Activated CD8-positive, alpha-beta memory T cell treated with anti-CD3 and anti-CD28 coated beads, Interleukin-2, amount 50 U/mL, for 4 hours (primary cell): ENCODE results near the gene POP5.

Source experiments
- DNase-seq: peaks from one replicate; pipeline ENCODE4 v3.0.0-alpha.2; 2020

Gene POP5

GRCh38 chr12:120588948-120589930 is 8.0 kb upstream of the POP5 start:
- no peak for DNase-seq

GRCh38 chr12:120588371-120588770 is 7.2 kb upstream of the POP5 start:
- DNase-seq: no peak

- DNase-seq: no peak
Observed at GRCh38 chr12:120586860-120587259, 5.7 kb upstream of the POP5 start.

GRCh38 chr12:120586206-120586605 is 5.0 kb upstream of the POP5 start:
- no peak for DNase-seq

DNA sequence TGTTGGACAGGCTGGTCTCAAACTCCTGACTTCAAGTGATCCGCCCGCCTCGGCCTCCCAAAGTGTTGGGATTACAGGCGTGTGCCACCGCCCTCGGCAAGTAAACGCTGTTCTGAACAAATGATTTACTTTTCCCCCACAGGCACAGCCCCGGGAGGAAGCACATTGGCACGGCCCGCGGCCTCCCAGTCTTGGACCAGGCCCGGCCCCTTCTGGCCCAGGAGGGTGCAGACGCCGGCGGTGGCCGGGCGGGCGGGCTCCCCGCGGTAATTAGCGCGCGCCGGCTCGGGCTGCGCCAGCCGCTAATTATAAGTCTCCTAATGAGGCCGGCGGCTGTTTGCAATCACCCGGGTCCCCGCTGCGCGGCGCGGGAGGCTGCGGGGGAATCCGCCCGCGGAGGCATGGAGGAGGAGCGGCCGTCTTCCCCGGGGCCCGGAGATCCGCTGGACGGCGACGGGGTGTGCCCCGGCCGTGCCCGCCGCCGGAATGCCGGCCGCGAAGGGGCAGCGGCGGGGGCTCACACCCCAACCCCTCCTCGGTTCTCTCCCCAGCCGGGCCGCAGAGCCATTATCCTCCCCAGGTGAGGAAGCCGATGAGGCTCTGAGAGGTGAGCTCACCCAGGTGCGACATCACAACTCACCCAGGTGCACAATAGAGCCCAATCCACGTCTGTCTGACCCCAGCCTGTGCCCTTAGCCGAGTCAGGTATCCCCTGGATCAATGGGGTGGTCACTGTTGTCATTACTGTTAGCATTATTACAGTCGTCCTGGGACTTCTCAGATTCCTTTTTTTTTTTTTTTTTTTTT is 3.3 kb upstream of the POP5 start:
- peak; percentile 59 for DNase-seq

GRCh38 chr12:120583478-120584030 is 2.4 kb upstream of the POP5 start:
- peak; percentile 81 for DNase-seq

- DNase-seq: no peak
Observed at GRCh38 chr12:120581998-120582397, 796 bp upstream of the POP5 start.

GRCh38 chr12:120579179-120579578 is 2.0 kb downstream of the POP5 start:
- DNase-seq: no peak

DNA sequence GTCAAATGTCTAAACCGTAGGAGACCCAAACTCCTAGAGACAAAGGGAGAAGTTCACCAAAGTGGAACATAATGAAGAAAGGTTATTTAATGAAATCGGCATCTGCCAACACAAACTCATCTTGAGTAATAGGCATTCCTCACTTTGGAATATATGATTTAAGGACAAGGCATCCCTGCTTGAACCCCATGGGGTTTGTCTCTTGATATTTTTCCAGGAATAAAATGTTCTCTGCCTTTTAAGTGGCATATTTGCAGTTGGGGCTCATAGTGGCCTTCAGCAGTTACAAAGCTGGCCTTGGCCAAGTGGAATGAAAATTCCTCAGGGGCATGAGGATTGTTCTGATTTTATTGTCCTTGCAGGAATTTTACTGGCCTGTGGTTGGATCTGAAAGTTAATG is 7.1 kb downstream of the POP5 start:
- no peak for DNase-seq

DNA sequence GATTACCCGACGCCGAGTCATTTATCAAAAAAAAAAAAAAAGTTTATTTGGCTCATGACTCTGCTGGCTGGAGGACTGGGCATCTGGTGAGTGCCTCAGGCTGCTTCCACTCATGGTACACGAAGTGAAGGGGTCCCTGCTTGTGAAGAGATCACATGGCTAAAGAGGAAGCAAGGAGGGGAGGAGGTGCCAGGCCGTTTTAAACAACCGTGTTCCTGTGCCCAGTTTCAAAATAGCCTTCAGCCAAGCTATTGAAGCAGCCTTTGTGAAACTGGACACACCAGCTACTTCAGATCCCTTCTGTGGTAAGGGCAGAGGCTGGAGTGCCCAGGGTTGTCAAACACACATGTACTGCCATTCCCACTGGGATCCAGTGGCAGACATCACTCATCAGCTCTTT is 7.6 kb downstream of the POP5 start:
- DNase-seq: no peak

DNA sequence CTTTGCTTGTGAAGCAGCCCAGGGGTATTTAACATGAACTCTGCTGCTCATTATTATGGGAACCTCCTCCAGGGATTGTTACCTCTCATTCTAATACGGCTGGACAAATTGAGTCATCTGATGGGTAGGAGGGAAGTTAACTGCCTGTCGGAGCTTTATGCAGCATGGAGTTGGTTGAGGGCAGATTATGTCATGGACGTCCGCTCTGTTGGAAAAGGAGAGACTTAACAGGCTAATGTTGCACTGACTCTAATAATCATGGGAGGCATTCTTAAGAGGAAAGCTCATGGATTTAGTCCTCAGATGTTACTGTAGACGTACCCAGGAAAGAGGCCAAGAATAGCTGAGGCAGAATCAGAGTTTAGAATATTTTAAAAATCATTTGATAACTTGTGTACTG is 9.9 kb downstream of the POP5 start:
- no peak for DNase-seq

GRCh38 chr12:120563495-120563894 is 17.7 kb downstream of the POP5 start:
- DNase-seq: no peak

- no peak for DNase-seq
Observed at GRCh38 chr12:120562906-120563305, 18.3 kb downstream of the POP5 start.

DNA sequence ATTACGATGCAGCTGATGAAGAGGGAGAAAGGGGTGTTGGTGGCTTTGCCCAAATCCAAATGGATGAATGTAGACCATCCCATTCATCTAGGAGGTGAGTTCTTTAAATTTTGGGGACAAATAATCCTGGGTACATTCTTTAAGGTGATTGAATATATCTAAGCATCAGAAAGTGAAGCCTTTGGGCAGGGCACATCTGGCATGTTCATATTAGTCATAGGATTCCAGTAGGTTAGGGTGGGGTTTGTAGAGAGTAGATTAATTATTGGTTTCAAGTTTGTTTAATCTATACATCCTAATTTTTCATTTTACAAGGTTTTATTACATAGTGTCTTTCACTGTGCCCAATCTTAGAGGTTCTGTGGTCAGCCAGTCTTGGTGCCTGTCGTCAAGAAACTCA is 23.6 kb downstream of the POP5 start:
- no peak for DNase-seq

GRCh38 chr12:120554678-120555077 is 26.5 kb downstream of the POP5 start:
- DNase-seq: no peak

- DNase-seq: no peak
Observed at GRCh38 chr12:120546050-120546386, 35.2 kb downstream of the POP5 start.

DNA sequence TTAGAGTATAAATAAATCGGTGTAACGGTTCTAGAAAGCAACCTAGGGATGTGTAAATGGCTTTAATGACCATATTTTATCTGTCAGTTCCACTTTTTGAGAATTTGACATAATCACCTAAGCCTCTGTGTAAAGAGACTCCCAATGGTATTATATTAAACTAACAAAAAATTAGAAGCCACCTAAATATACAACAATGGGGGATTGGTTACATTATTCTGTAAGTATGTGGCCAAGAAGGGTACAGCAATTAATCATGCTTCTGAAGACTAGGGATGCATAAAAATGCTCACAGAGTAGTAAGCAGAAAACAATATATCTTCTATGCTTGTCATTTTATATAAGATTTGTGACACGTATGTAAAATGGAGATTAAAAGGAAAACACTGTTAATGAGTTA is 36.5 kb downstream of the POP5 start:
- no peak for DNase-seq

- no peak for DNase-seq
Observed at GRCh38 chr12:120542166-120542565, 39.0 kb downstream of the POP5 start.

DNA sequence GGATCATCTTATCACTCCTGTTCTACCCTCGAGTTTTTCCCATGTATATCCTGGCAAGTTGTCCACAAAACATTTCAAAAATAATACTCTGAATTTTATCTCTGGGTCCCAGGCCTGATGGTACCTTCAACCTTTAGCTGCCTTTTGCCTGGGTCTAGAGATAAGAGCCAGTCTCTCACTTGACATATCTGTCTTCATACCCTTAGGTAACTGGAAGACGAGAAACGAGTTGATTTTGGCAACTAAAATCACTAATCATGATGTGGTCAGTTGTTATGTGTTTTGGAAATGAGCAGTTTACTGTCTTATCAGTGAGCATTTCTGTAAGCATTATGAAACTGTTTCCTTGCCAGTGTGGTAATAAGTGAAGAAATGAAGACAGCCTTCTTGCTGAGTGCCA is 40.8 kb downstream of the POP5 start:
- no peak for DNase-seq

- DNase-seq: no peak
Observed at GRCh38 chr12:120539303-120539702, 41.9 kb downstream of the POP5 start.

DNA sequence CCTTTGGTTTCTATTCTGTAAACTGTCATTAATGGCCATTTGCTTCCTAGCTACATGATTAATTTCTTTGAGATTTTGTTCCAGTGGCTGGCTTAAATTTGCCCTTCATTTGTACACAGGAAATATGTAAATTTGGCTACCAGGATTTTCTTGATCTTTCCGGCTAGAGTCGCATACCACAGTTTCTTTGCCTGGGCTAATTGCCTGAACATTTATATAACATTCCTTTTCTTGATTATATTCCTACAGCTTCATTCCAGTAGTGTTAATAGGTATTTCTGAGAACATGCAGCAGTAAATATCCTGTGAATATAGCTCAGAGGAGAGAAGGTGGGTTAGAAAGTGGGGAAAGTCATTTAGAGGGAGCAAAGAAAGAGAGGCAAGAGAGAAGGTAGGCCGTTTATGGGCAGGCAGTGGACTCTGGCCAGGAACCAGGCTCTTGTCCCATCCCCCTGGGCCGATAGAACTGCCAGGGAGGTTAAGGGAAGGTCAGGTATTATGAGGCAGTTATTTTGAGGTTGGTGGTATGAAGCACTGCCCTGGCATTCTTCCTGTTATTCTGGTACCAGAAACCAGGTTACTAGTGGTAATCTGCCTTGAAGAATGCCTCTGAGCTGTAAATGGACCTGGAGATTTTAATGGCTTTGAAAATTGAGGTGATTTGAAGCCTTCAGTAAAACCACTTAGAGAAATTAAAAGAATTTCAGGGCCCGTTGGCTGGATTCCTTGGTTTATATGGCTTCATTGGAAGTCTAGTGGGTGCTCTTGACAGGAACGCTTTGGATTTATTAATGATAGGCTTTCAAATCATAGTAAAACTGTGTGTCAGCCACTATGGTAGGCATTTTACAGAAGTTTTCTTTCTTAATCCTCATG is 42.7 kb downstream of the POP5 start:
- DNase-seq: no peak

- DNase-seq: no peak
Observed at GRCh38 chr12:120537856-120538220, 43.4 kb downstream of the POP5 start.
